Spleen (tissue), 7 donors: ENCODE measurements around the gene PPP2R3C.

Experiments used
- CTCF ChIP-seq, 11 experiments: fragments of 200-600 bp in 7 of 11; fragments of 450-650 bp in 4 of 11; sonication (generic) in 4 of 11; IDR thresholded peaks in 8 of 11; conservative IDR thresholded peaks in 3 of 11; 1 replicate in 7 of 11; 2 replicates in 4 of 11; pipeline versions ENCODE4 v1.4.0 to v1.8.0; 2016 to 2021; ENCODE audit warnings: antibody characterized with exemption in 11 of 11, inconsistent platforms in 4 of 11, mild to moderate bottlenecking in 1 of 11
- POLR2A ChIP-seq, 3 donors: fragments of 450-650 bp; IDR thresholded peaks; one replicate each; pipeline ENCODE4 v1.5.1; 2017; ENCODE audit warnings: antibody characterized with exemption in 3 of 3, mild to moderate bottlenecking in 1 of 3
- POLR2AphosphoS5 ChIP-seq, 3 donors: sonication (generic); formaldehyde crosslinking; IDR thresholded peaks; one replicate each; pipeline ENCODE4 v1.5.1; 2017; ENCODE audit warnings: antibody characterized with exemption in 3 of 3
- donor health status: DM: no; HTN: no; CAD: no; lungs with moderate emphysema.
- donor health status: DM: no; HTN: no; CAD: no.
- donor health status: DM: no; HTN: no; CAD: no.

DNA sequence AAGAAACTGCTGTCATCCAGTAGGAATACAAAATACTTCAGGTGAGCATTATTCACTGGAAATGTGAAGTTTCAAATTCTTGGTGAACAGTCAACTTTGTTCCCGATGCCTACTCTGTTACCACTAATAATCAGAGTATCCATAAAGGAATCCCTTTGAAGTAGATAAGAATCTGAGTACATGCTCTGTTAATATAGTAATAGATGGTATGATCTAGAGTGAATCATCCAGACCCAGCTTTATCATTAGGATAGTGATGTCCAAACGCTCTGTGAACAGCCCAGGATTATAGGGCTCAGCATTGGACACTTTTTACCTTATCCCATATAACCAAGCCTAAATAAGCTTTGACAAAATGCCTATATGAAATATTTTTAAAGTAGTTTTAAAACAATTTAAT, 33.3 kb downstream of the PPP2R3C start:
- TF ChIP-seq CTCF (IDR thresholded peaks at IDR 0.05 in 8 of 11, conservative IDR thresholded peaks at IDR 0.05 in 3 of 11) = no peak
- no peak for TF ChIP-seq POLR2AphosphoS5 (IDR thresholded peaks at IDR 0.05)
- TF ChIP-seq POLR2A (IDR thresholded peaks at IDR 0.05) = no peak
